ENCODE measurements around the gene PRKD1.

The PRKD1 gene

GRCh38 chr14:29829851-29830250 is 97.8 kb downstream of the PRKD1 start:
- no peak for ATAC-seq

- ATAC-seq: no peak
These were observed 103.8 kb downstream of the PRKD1 start for GRCh38 chr14:29823816-29824215.

- no peak for ATAC-seq
These were observed 105.3 kb downstream of the PRKD1 start for GRCh38 chr14:29822430-29822709.

- ATAC-seq: no peak
These were observed 105.8 kb downstream of the PRKD1 start for GRCh38 chr14:29821661-29822429.

- no peak for ATAC-seq
These were observed 106.4 kb downstream of the PRKD1 start for GRCh38 chr14:29821242-29821641.

GRCh38 chr14:29820785-29821184 is 106.9 kb downstream of the PRKD1 start:
- ATAC-seq: no peak

- no peak for ATAC-seq
These were observed 109.8 kb downstream of the PRKD1 start for GRCh38 chr14:29817767-29818405.

- no peak for ATAC-seq
These were observed 112.5 kb downstream of the PRKD1 start for GRCh38 chr14:29815016-29815674.

GRCh38 chr14:29814156-29815015 is 113.3 kb downstream of the PRKD1 start:
- ATAC-seq: no peak

- no peak for ATAC-seq
These were observed 117.0 kb downstream of the PRKD1 start for GRCh38 chr14:29810682-29811081.

GRCh38 chr14:29810064-29810463 is 117.6 kb downstream of the PRKD1 start:
- ATAC-seq: no peak

- ATAC-seq: no peak
These were observed 121.5 kb downstream of the PRKD1 start for GRCh38 chr14:29806124-29806517.

GRCh38 chr14:29805415-29806123 is 122.1 kb downstream of the PRKD1 start:
- ATAC-seq: no peak

GRCh38 chr14:29804481-29805266 is 123.0 kb downstream of the PRKD1 start:
- no peak for ATAC-seq

GRCh38 chr14:29803045-29803444 is 124.6 kb downstream of the PRKD1 start:
- no peak for ATAC-seq

GRCh38 chr14:29802211-29802610 is 125.4 kb downstream of the PRKD1 start:
- ATAC-seq: no peak

GRCh38 chr14:29800961-29801360 is 126.7 kb downstream of the PRKD1 start:
- ATAC-seq: no peak

GRCh38 chr14:29799464-29800095 is 128.1 kb downstream of the PRKD1 start:
- no peak for ATAC-seq

- no peak for ATAC-seq
These were observed 128.8 kb downstream of the PRKD1 start for GRCh38 chr14:29798811-29799210.

- no peak for ATAC-seq
These were observed 129.5 kb downstream of the PRKD1 start for GRCh38 chr14:29798108-29798663.

GRCh38 chr14:29796853-29797252 is 130.8 kb downstream of the PRKD1 start:
- no peak for ATAC-seq

All from activated CD4-positive, CD25-positive, alpha-beta regulatory T cell treated with anti-CD3 and anti-CD28 coated beads, Interleukin-2, amount 50 U/mL, for 24 hours (primary cell).